Kidney epithelial cell (primary cell): Measurements from ENCODE around the gene HEMK1. TPM values are rescaled to one million over a fixed set of nuclear protein-coding genes. Genes with fewer than 3 reads are reported as not detected.

Experiments used
- DNase-seq: peaks from one replicate; pipeline ENCODE4 v3.0.0-alpha.2; 2010; ENCODE audit warnings: low read depth
- H3K27me3 ChIP-seq: 2 replicates; pipeline ENCODE4 v1.6.0; 2011; ENCODE audit warnings: low read length; ENCODE audit not compliant: control insufficient read depth, insufficient read depth
- H3K36me3 ChIP-seq: 2 replicates; pipeline ENCODE4 v1.5.1; 2011; ENCODE audit warnings: low read length; ENCODE audit not compliant: control insufficient read depth, insufficient read depth
- H3K4me3 ChIP-seq: 2 replicates; pipeline ENCODE4 v1.5.1; 2011; ENCODE audit warnings: low read depth, mild to moderate bottlenecking, control low read depth, low read length
- CTCF ChIP-seq: IDR thresholded peaks from 2 replicates; pipeline ENCODE4 v1.5.1; 2011; ENCODE audit warnings: mild to moderate bottlenecking, moderate library complexity, low read length, control low read depth, inconsistent platforms; ENCODE audit not compliant: insufficient read depth, poor library complexity, severe bottlenecking
- total RNA-seq: library from RNA; depleted of rRNA; stranded (reverse); fragments of >200 nt; gene quantifications from 2 replicates; pipeline ENCODE4 v1.2.3, GENCODE V29; 2015

The HEMK1 gene
- total RNA-seq, 1 donor from 2014 or later: 15.6 TPM

- Histone ChIP-seq H3K27me3 (no peaks in the 10 kb centered on the region), H3K36me3 (no peaks in the 10 kb centered on the region), H3K4me3 (no peak overlapping the region)
- DNase-seq: no peak
- TF ChIP-seq CTCF: no peak
Measured at GRCh38 chr3:50639055-50639494, 69.8 kb downstream of the HEMK1 start.

- no peak for TF ChIP-seq CTCF
Measured at GRCh38 chr3:50642382-50642781, 73.1 kb downstream of the HEMK1 start.

GRCh38 chr3:50644561-50644960, 75.2 kb downstream of the HEMK1 start:
- Histone ChIP-seq H3K36me3 (no peaks in the 10 kb centered on the region), H3K27me3 (no peaks in the 10 kb centered on the region), H3K4me3 (no peak overlapping the region)
- no peak for TF ChIP-seq CTCF
- DNase-seq: no peak

More at GRCh38 chr3:50642382-50642781, 73.1 kb downstream of the HEMK1 start:
- H3K4me3 ChIP-seq: no peak overlapping the region
- H3K36me3 ChIP-seq: no peaks in the 10 kb centered on the region
- H3K27me3 ChIP-seq: no peaks in the 10 kb centered on the region
- DNase-seq: no peak

- no peaks in the 10 kb centered on the region for H3K27me3 ChIP-seq
- no peak overlapping the region for H3K4me3 ChIP-seq
- TF ChIP-seq CTCF: no peak
- DNase-seq: no peak
- H3K36me3 ChIP-seq: no peaks in the 10 kb centered on the region
Measured at GRCh38 chr3:50645378-50645777, 76.1 kb downstream of the HEMK1 start.

Other genes starting within 250 kb of the HEMK1 start
- 89.3 and 104 TPM in 2 replicates for gene HYAL2, start 246.8 kb upstream of the HEMK1 start, total RNA-seq
- gene TUSC2, start 241.3 kb upstream of the HEMK1 start, total RNA-seq: 40.3 and 58.3 TPM in 2 replicates
- gene RASSF1, start 228.7 kb upstream of the HEMK1 start, total RNA-seq: 16.6 and 19.9 TPM in 2 replicates
- 1.7 TPM in 1 of 2 replicates, not detected in the other for gene ZMYND10, start 223.8 kb upstream of the HEMK1 start, total RNA-seq
- gene NPRL2, start 218.7 kb upstream of the HEMK1 start, total RNA-seq: 18.0 and 19.0 TPM in 2 replicates
- gene CYB561D2, start 218.7 kb upstream of the HEMK1 start, total RNA-seq: 22.3 and 24.0 TPM in 2 replicates
- 82.5 and 90.0 TPM in 2 replicates for gene TMEM115, start 210.0 kb upstream of the HEMK1 start, total RNA-seq
- gene CACNA2D2, start 65.9 kb upstream of the HEMK1 start, total RNA-seq: 0.21 and 0.55 TPM in 2 replicates
- 5.9 and 11.3 TPM in 2 replicates for gene C3orf18, start 1.8 kb upstream of the HEMK1 start, total RNA-seq
- gene CISH, start 42.3 kb downstream of the HEMK1 start, total RNA-seq: 3.8 and 4.8 TPM in 2 replicates
- 61.1 and 66.2 TPM in 2 replicates for gene MAPKAPK3, start 47.6 kb downstream of the HEMK1 start, total RNA-seq
- 1.4 and 1.7 TPM in 2 replicates for gene DOCK3, start 105.4 kb downstream of the HEMK1 start, total RNA-seq